NCI-H128 (cell line): Measurements from ENCODE around the gene HJURP.

Experiments used
- DNase-seq: peaks from one replicate; lab custom pipeline; 2025; ENCODE audit not compliant: unreplicated experiment; lab: John Stamatoyannopoulos, UW

HJURP gene

DNA sequence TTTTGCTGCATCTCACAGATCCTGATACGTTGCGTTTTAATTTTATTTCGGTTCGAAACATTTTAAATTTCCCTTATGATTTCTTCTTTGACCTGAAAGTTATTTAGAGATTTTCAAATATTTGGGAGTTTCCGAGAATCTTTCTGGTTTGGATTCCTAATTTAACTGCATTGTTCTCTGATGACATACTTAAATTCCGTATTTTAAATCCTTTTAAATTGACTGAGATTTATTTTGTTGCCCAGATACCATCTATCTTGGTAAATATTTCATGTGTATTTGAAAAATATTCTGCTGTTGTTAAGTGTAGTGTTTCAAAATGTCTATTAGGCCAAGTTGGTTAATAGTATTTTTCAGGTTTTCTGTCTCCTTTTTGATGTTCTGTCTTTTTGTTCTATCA, 38.5 kb downstream of the HJURP start:
- no peak for DNase-seq

DNA sequence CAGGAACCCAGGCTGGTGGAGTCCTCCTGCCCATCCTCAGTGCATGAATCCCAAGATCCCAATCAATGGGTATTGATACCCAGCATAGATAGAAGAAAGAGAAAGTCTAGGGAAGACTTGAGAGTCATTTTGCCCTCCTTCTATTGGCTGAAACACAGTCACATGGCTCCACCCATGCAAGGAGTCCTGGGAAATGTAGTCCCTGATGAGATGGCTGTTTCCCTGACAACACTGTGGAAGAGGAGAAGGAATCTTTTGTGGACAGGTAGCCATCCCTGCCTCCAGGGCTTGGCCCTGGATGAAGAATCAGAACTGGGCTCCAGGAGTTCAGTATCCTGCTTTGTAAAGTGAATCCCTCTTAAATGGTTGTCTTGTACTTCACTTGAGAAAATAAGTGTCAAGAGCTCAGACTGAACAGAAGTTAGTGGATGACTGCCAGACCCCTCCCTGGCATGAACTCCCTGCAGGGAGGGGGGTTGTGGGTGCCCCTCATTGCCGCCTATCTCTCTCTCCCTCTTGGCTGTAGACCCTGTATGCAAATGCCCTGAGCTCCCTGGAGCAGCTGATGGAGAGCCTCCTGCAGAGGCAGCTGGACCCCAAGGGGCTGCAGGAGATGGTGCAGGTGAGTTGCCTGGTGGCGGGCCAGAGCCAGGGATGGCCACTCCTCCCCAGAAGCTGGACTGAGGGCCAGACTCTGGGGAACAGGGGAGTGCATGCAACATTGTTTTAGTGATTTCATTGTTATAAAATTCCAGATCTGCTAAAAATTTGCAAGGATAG, 40.1 kb downstream of the HJURP start:
- DNase-seq = no peak

GRCh38 chr2:233813236-233814055, 40.9 kb downstream of the HJURP start:
- DNase-seq = no peak

GRCh38 chr2:233811732-233812131, 42.6 kb downstream of the HJURP start:
- DNase-seq = no peak

GRCh38 chr2:233811087-233811486, 43.2 kb downstream of the HJURP start:
- DNase-seq = no peak

GRCh38 chr2:233810385-233810784, 44.0 kb downstream of the HJURP start:
- no peak for DNase-seq

DNA sequence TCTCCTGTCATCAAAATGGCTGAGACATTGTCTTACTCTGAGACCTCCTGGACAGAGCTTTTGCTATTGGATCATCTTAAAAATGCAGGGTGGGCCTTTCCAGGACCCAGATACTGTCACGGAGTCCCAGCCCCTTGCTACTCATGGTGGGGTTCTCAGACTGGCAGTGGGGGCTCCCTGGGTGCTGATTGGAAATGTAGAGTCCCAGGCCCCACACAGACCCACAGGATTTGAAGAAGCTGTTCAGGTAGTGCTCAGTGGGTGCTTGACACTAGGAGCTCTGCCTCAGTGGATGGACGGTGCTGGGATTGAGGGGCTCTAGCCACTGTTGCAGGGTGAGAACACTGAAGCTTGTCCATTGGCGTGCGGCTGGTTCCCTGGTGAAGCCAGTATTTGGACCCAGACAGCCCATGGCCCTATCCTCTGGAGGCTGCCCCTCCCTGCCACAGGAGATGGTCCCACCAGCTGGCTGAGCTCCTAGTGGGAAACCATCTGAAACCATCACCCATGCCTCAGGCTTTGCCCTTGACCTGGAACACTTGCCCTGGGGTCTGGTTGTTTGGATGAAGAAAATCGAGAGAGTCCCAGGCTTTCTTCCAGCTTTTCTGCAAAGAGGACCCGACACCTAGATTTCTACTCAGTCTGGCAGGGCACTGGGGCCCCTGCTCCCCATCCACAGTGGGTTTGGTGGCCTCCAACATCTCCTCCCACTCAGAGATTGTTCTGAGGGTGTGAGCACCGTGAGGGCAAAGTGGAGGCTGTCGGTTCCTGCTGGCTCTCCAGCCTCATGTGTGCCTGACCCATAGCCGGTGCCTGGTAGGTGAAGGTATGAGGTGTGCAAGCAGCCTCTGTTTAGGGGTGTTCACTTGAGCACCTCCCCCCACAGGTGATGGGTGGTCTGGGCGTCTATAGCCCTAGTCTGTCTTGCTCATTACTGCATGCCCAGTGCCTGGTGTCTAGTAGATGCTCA, 46.1 kb downstream of the HJURP start:
- DNase-seq = no peak

GRCh38 chr2:233807215-233807865, 47.0 kb downstream of the HJURP start:
- no peak for DNase-seq

DNA sequence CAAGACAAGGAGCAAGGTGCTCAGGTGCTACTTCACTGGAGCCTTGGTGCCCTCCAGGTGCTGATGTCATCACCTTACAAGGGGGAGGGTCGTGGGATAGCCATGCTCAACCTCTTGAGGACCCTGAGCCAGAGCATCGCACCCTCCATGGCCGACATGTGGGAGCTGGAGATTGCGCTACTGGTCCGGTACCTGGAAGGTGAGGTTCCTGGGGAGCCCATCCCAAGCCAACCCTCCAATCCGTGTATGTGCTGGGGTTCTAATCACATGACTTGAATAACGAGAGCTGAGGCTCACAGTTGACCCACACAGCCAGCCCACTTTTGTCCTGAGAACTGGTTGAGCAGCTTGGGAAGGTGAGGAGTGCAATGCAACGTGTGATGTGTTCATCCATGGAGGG, 50.3 kb downstream of the HJURP start:
- no peak for DNase-seq

- DNase-seq = no peak
Observed at GRCh38 chr2:233803292-233803911, 50.9 kb downstream of the HJURP start.

GRCh38 chr2:233802132-233802815, 52.1 kb downstream of the HJURP start:
- no peak for DNase-seq

DNA sequence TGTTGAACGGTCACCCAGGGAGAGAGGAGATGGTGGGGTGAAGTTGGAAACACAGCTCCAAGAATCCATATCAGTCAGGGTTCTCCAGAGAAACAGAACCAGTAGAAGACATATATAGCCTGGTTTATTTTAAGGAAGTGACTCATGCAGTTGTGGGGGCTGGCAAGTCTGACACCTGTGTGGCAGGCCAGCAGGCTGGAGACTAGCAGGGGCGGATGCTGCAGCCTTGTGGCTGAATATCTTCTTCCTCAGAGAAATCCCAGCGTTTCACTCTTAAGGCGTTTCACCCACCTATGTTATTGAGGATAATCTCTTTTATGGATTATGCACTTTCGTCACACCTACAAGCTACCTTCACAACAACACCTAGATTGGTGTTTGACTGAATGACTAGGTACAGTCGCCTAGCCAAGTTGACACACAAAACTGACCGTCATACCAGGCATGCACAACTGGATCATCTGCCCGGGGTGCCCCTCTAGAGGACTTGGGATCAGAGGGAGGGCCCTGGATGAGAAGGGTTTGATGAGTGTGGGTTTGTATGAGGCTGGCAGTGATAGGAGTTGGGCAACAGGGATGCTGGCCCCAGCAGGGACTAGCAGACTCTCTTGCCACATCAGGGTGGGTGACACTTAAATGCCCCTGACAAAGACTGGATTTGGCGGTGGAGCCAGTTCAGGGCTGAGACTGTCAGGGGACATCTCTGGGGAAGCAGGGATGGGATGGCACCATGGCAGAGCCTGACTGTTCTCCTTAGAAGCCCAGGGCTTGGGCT, 52.8 kb downstream of the HJURP start:
- no peak for DNase-seq

DNA sequence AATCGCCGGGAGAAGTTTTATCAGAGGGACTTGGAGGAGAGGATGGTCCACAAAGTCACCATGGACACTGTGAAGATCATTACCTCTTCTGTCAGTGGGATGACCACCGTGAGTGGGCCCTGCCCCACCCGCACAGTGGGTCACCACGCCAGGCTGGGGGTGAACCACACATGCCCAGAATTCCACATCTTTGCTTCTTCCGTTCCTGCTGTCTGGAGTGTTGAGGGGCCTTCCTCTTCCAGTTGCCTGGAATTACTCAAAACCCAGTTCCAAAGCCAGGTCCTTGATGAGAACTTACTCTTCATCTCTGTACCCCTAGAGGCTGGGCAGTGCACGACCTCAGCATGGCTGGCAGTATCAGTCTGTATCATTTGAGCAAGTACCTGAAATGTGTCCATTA, 54.1 kb downstream of the HJURP start:
- DNase-seq = no peak

DNA sequence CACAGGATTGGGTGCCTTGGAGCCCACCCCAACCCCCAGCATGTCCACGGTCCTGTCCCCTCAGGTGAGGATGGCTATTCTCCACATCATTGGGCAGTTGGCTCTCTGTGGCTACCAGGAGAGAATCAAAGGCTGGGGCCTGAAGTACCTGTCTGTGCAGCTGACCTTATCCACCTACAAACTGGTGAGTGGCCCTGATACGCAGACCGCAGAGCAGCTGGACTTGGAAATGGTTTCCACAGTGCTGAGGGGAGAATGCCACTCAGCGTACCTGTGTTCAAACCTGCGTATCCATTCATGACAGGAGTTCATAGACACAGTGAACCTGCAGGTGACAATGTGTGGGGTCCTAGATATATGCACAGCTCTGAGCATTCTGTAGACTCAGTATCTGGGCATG, 54.6 kb downstream of the HJURP start:
- DNase-seq = no peak

DNA sequence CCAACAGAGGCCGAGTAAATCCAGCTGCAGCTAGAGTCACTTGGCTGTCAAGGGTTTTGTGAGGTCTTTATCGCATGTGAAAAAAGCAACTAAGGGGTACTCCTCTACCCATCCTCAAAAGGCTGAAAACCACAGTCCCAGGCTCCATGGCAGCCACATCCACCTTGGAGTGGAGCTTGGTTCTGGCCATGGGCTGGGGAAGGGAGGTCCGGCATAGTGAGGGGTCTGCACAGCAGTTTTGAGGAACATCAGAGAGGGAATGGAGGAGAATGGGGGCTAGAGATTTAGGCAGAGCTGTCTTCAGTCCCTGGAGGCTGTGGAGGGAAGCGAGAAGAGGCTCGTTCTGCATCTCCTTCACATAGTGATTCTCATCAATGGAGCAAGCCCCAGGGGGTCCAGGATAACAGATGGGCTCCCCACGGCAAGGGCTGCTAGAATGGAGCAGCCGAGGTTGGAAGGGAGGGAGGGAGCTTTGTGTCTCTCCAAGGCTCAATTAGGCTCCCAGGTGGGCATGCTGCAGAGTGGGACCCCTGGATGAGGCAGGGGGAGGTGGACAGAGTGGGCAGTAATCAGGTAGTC, 55.2 kb downstream of the HJURP start:
- DNase-seq = no peak

- no peak for DNase-seq
Observed at GRCh38 chr2:233798335-233799086, 55.8 kb downstream of the HJURP start.

DNA sequence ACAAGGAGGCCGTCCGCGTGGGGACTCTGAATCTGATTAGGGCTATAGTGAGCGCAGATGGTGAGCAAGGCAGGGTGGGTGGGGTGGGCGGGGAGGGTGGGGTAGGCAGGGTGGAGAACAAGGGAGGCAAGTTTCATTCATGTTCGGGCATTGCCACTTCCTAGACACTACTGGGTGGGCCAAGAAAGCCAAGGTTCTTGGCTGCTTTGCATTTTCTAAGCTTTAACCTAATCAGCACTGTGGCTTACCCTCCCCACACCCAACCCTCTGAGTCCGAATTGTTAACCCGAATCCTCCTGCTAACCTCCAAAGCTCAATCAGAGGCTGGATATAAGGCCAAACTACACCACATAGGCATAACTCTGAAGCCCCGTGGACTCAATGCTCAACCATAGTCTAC, 58.1 kb downstream of the HJURP start:
- no peak for DNase-seq

DNA sequence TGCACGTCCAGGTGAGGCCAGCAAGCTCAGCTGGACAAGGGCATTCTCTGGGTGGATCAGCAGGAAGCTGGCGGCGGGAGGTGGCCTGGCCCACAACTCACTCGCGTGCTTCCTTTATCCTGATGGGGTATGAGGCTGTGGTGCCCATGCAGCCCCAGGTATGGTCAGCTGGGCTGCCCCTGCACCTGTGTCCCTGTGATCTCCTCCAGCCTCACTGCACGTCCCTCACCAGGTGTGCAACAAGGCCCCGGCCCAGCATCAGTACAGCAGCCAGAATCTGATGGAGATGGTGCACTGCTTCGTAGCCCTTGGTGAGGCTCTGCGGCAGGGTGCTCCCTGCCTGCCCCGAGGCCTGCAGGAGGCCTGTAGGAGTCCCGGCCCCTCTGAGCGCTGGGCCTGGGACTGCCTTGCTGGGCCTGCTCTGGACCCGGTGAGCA, 58.6 kb downstream of the HJURP start:
- no peak for DNase-seq
